A549 treated with GW870086 at 1 μM for 4 hours (cell line): Measurements from ENCODE around the gene DCAF6. TPM values are rescaled to one million over a fixed set of nuclear protein-coding genes. Genes with fewer than 3 reads are reported as not detected.

Experiments
- total RNA-seq: library from RNA; stranded (reverse); fragments of 200-300 nt; extraction: Qiagen RNA extraction; gene quantifications from 5 replicates; pipeline ENCODE4 v1.2.3, GENCODE V29; 2022; ENCODE audit warnings: low read depth

The DCAF6 gene
- total RNA-seq = 23.6 to 27.8 TPM (median 27.1 TPM) in 5 replicates

GRCh38 chr1:167936068-167936929, at the start of gene DCAF6:
Gene DCAF6 (plus strand): TSS chr1:167936683. CDS start chr1:167936912, 229 bp downstream.

GRCh38 chr1:167913895-167914496, 22.5 kb upstream of the DCAF6 start, which contains the start of gene ADCY10:
Gene ADCY10 (minus strand): TSS chr1:167914134. CDS start chr1:167905140, 8,994 bp downstream.

GRCh38 chr1:167936930-167937708, 636 bp downstream of the DCAF6 start, which contains the start of gene MPC2:
Gene MPC2 (minus strand): TSS chr1:167937072. CDS start chr1:167935841, 1,231 bp downstream.

Other genes starting within 250 kb of the DCAF6 start
- gene MPZL1, start 214.7 kb upstream of the DCAF6 start, total RNA-seq = 102 to 135 TPM (median 123 TPM) in 5 replicates
- gene ADCY10, start 22.5 kb upstream of the DCAF6 start, total RNA-seq = 0.12 to 0.22 TPM in 2 of 5 replicates, not detected in the others
- gene MPC2, start 389 bp downstream of the DCAF6 start, total RNA-seq = 43.1 to 81.3 TPM (median 78.9 TPM) in 5 replicates
- gene GPR161, start 200.2 kb downstream of the DCAF6 start, total RNA-seq = 10.1 to 18.0 TPM (median 15.3 TPM) in 5 replicates
- 32.6 to 36.6 TPM (median 34.7 TPM) in 5 replicates for gene TIPRL, start 242.3 kb downstream of the DCAF6 start, total RNA-seq